ENCODE data around the gene ITIH4. TPM values are rescaled to one million over a fixed set of nuclear protein-coding genes. Genes with fewer than 3 reads are reported as not detected.

ITIH4 gene
- total and polyA plus RNA-seq, 2 donors (not counting 1 experiment from before 2014, with no cell fraction given): 21.5 to 38.5 TPM

DNA sequence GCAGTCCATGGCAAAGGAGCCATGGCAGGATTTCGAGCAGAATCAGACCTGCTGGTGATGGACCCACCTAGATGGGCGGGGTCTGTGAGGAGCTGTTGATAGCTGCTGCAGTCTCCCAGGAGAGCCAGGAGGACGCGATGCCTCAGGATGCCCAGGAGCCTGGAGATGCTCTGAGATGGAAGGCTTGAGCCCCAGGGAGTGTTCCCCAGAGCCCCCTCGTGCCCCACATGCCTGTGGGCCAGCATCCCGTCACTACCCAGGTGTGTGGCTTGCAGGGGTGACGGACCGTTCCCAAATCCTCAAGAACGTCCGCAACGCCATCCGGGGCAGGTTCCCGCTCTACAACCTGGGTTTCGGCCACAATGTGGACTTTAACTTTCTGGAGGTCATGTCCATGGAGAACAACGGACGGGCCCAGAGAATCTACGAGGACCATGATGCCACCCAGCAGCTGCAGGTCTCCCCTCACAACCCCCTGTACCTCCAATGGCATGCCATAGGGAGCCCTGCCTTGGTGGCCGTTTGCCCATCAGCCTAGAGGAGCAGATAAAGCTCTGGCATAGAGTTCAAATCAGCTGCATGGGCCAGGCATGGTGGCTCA, 46.4 kb downstream of the ITIH4 start:
- Histone ChIP-seq H3K9ac (ENCODE audit: low read length) (no peak overlapping the region), H3K9me3 (ENCODE audit: control extremely low read depth in 1 of 3, control insufficient read depth in 2 of 3, insufficient read depth in 1 of 3, low read length in 2 of 3) (no peaks in the 10 kb centered on the region), H3K79me2 (ENCODE audit: control insufficient read depth, insufficient read depth, low read length) (no peaks in the 10 kb centered on the region), H3K27me3 (replicated peaks in 1 of 4; ENCODE audit: control extremely low read depth in 1 of 4, control insufficient read depth in 3 of 4, insufficient read depth in 4 of 4, low read length in 3 of 4) (no peaks in the 10 kb centered on the region), H3K4me2 (replicated peaks; ENCODE audit: low read depth, low read length, poor library complexity, severe bottlenecking) (no peak overlapping the region), H4K20me1 (ENCODE audit: control insufficient read depth, insufficient read depth, low read length, poor library complexity, severe bottlenecking) (no peaks in the 10 kb centered on the region), H3K4me1 (ENCODE audit: control insufficient read depth in 2 of 2, insufficient read depth in 2 of 2, low read length in 2 of 2) (peaks cover 9 to 13% of the 10 kb centered on the region in 2 donors), H3K27ac (ENCODE audit: low read length in 2 of 2) (no peak overlapping the region), H2AFZ (ENCODE audit: insufficient read depth, low read depth, low read length, poor library complexity, severe bottlenecking) (no peak overlapping the region), H3K4me3 (ENCODE audit: control extremely low read depth in 1 of 5, extremely low read depth in 1 of 5, insufficient read depth in 1 of 5, low read depth in 2 of 5, low read length in 4 of 5) (no peak overlapping the region), H3K36me3 (replicated peaks in 1 of 2; ENCODE audit: control extremely low read depth in 1 of 2, control insufficient read depth in 1 of 2, extremely low read depth in 1 of 2, insufficient read depth in 2 of 2, low read length in 1 of 2) (no peaks in the 10 kb centered on the region)
- no peak for ATAC-seq (ENCODE audit: low read depth)
- 87% methylated on average over 18 of the region's 18 CpGs for WGBS (ENCODE audit: insufficient coverage)
- no peak overlapping the region for H3K27ac Mint-ChIP-seq
- TF ChIP-seq, protein P1, sequence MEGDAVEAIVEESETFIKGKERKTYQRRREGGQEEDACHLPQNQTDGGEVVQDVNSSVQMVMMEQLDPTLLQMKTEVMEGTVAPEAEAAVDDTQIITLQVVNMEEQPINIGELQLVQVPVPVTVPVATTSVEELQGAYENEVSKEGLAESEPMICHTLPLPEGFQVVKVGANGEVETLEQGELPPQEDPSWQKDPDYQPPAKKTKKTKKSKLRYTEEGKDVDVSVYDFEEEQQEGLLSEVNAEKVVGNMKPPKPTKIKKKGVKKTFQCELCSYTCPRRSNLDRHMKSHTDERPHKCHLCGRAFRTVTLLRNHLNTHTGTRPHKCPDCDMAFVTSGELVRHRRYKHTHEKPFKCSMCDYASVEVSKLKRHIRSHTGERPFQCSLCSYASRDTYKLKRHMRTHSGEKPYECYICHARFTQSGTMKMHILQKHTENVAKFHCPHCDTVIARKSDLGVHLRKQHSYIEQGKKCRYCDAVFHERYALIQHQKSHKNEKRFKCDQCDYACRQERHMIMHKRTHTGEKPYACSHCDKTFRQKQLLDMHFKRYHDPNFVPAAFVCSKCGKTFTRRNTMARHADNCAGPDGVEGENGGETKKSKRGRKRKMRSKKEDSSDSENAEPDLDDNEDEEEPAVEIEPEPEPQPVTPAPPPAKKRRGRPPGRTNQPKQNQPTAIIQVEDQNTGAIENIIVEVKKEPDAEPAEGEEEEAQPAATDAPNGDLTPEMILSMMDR (IDR thresholded peaks at IDR 0.05): no peak
- no peak for TF ChIP-seq EZH2 (IDR thresholded peaks at IDR 0.05; ENCODE audit: borderline replicate concordance, insufficient read depth, low read depth, low read length, poor library complexity, severe bottlenecking)
- no peaks in the 10 kb centered on the region for H3K9me3 Mint-ChIP-seq (ENCODE audit: insufficient read depth)
- CTCF ChIA-PET: no interaction called here
- POLR2A ChIA-PET: no interaction called here
- peaks cover 8% of the 10 kb centered on the region for H3K4me1 Mint-ChIP-seq
- H3K27me3 Mint-ChIP-seq: peaks cover 4% of the 10 kb centered on the region
- intact Hi-C loops (cut with micrococcal nuclease): no loop called here
- no peak for DNase-seq
- no peak overlapping the region for H3K4me3 Mint-ChIP-seq

DNA sequence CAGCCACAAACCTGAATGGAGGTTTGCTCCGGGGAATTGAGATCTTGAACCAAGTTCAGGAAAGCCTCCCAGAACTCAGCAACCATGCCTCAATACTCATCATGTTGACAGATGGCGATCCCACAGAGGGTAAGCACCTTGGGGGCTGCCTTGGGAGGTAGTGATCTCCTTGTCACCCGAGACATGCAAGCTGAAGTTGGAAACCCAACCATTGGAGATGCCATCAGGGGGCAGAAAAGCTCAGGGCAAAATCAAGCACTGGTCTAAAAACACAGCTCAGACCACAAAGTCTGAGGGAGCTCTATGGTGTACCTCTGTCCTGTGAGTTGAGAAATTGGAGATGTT, 47.3 kb downstream of the ITIH4 start:
- TF ChIP-seq, protein P1 (IDR thresholded peaks at IDR 0.05): no peak
- no peak for TF ChIP-seq EZH2 (IDR thresholded peaks at IDR 0.05; ENCODE audit: borderline replicate concordance, insufficient read depth, low read depth, low read length, poor library complexity, severe bottlenecking)
- no peak for ATAC-seq (ENCODE audit: low read depth)

More for the DNA sequence above, 47.3 kb downstream of the ITIH4 start:
- intact Hi-C loops (cut with micrococcal nuclease): no loop called here
- Mint-ChIP-seq H3K4me1 (peaks cover 14% of the 10 kb centered on the region), H3K9me3 (ENCODE audit: insufficient read depth) (no peaks in the 10 kb centered on the region), H3K27me3 (peaks cover 4% of the 10 kb centered on the region), H3K4me3 (no peak overlapping the region), H3K27ac (no peak overlapping the region)
- Histone ChIP-seq H4K20me1 (ENCODE audit: control insufficient read depth, insufficient read depth, low read length, poor library complexity, severe bottlenecking) (no peaks in the 10 kb centered on the region), H3K4me1 (ENCODE audit: control insufficient read depth in 2 of 2, insufficient read depth in 2 of 2, low read length in 2 of 2) (peaks cover 14 to 19% of the 10 kb centered on the region in 2 donors), H3K27ac (ENCODE audit: low read length in 2 of 2) (no peak overlapping the region), H3K27me3 (replicated peaks in 1 of 4; ENCODE audit: control extremely low read depth in 1 of 4, control insufficient read depth in 3 of 4, insufficient read depth in 4 of 4, low read length in 3 of 4) (no peaks in the 10 kb centered on the region), H3K9ac (ENCODE audit: low read length) (no peak overlapping the region), H3K9me3 (ENCODE audit: control extremely low read depth in 1 of 3, control insufficient read depth in 2 of 3, insufficient read depth in 1 of 3, low read length in 2 of 3) (no peaks in the 10 kb centered on the region), H3K4me3 (ENCODE audit: control extremely low read depth in 1 of 5, extremely low read depth in 1 of 5, insufficient read depth in 1 of 5, low read depth in 2 of 5, low read length in 4 of 5) (no peak overlapping the region), H3K36me3 (replicated peaks in 1 of 2; ENCODE audit: control extremely low read depth in 1 of 2, control insufficient read depth in 1 of 2, extremely low read depth in 1 of 2, insufficient read depth in 2 of 2, low read length in 1 of 2) (no peaks in the 10 kb centered on the region), H3K79me2 (ENCODE audit: control insufficient read depth, insufficient read depth, low read length) (no peaks in the 10 kb centered on the region), H3K4me2 (replicated peaks; ENCODE audit: low read depth, low read length, poor library complexity, severe bottlenecking) (no peak overlapping the region), H2AFZ (ENCODE audit: insufficient read depth, low read depth, low read length, poor library complexity, severe bottlenecking) (no peak overlapping the region)
- DNase-seq: no peak
- 94% methylated on average over 3 of the region's 3 CpGs for WGBS (ENCODE audit: insufficient coverage)
- ChIA-PET POLR2A (no interaction called here), CTCF (no interaction called here)

Data from B cell (primary cell).